M059J (cell line): ENCODE data around the gene RNF2. TPM values are rescaled to one million over a fixed set of nuclear protein-coding genes. Genes with fewer than 3 reads are reported as not detected.
A peak's percentile ranks its signal among the peaks of the same experiment; 100 is the strongest.

Source experiments
- DNase-seq: peaks from one replicate; pipeline ENCODE4 v3.0.0-alpha.2; 2012; ENCODE audit warnings: low read depth
- total RNA-seq: library from RNA; depleted of rRNA; stranded (reverse); fragments of >200 nt; shearing (Covaris generic); gene quantifications from 2 replicates; pipeline ENCODE4 v1.2.3, GENCODE V29; 2014; rRNA removed

Gene RNF2
- total RNA-seq, 1 experiment from 2014 or later = 25.0 TPM

GRCh38 chr1:185094761-185095160 lies 49.4 kb downstream of the RNF2 start:
- no peak for DNase-seq

DNA sequence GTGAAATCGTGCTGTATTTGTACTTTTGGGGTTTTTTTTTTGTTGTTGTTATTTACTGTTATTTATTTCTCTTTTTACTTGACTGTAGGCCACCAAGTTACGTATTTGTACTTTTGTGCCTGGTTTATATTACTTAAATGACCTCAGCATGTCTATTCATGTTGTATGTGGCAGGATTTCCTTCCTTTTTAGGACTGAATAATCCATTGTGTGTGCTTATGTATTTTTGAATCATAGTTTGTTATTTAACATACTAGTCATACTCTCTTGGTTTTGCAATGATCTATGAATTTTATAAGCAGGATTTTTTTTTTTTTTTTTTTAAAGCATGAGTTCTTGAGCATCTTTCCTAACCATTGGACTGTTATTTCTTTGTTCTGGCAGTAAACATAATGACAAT lies 51.2 kb downstream of the RNF2 start:
- DNase-seq = no peak

DNA sequence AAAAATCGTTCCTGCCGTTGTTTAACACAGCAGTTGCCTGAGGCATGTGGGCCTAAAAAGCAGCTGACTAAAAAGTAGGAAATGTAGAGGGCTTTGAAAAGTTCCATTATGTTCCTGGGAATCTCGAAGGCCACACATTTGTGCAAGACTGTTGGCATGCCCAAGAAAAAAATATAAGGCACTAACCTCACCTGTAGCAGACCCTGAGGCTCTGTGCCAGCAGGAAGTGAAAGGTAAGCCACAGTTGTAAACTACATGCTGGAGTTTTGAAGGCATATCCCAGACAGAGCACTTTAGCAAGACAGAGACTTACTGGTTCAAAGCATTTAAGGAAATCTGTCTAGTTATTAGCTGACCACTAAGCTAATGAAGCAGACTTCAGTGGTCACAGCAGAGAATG lies 58.7 kb downstream of the RNF2 start:
- no peak for DNase-seq

DNA sequence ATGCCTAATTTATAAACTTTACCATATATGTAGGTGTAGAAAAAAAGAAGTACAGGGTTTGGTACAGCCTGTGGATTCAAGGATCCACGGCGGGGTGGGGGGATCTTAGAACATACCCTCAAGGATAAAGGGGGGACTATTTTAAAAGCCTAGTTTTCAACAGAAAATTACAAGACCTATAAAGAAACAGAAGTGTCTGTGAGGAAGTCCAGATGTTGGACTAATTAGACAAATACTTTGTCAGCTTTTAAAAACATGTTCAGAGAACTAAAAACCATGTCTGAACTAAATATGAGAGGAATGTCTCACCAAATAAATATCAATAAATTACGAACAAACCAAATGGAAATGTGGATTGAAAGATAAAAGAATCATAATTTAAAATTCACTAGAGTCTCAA lies 59.8 kb downstream of the RNF2 start:
- no peak for DNase-seq

DNA sequence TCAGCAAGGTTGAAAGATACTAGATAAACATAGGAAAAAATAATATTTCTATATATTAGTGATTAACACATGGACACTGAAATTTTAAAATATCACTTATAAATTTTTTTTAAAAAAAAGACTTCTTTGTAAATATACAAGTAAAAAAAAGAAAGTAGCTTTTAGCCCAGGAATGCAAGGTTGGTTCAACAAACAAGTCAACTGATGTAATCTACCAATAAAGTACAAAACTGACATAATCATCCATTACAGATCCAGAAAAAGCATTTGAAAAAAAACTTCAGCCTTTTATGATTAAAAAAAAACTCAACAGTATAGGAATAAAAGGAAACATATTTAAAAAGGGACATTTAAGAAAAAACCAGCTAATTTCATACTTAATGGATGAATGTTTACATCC lies 63.0 kb downstream of the RNF2 start:
- DNase-seq = peak; percentile 27

GRCh38 chr1:185110145-185110544 lies 64.8 kb downstream of the RNF2 start:
- no peak for DNase-seq

- DNase-seq = no peak
Observed at GRCh38 chr1:185111873-185112272, 66.5 kb downstream of the RNF2 start.

DNA sequence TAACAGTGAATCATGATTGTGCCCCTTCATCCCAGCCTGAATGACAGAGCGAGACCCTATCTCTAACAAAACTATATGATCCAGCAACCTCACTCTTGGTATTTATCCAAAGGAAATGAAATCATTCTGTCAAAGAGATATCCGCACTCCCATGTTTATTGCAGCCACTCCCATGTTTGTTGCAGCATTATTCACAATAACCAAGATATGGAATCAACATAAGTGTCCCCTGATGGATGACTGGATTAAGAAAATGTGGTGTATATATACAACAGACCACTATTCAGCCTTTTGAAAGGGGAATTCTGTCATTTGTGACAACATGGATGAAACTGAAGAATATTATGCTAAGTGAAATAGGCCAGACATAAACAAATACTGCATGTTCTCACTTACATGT lies 67.0 kb downstream of the RNF2 start:
- DNase-seq = no peak

DNA sequence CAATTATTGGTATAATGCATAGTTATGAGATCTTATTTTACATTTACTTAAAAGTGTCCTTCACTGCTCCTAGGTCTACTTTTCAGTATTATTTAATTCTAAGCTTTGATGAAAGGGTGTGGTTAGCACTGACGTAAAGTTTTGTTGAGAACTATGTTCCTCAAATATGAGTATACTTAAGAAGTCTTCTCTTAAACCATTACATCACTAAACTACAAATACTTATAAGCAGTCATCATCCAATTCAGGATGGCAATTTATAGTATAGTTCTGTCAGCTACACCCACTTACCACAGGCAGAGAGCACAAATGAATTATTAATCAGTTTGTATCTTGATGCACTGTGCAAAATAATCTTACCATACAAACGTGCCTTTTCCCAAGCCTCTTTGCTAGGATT lies 84.3 kb downstream of the RNF2 start:
- no peak for DNase-seq

GRCh38 chr1:185132534-185132933 lies 87.2 kb downstream of the RNF2 start:
- peak; percentile 11 for DNase-seq

DNA sequence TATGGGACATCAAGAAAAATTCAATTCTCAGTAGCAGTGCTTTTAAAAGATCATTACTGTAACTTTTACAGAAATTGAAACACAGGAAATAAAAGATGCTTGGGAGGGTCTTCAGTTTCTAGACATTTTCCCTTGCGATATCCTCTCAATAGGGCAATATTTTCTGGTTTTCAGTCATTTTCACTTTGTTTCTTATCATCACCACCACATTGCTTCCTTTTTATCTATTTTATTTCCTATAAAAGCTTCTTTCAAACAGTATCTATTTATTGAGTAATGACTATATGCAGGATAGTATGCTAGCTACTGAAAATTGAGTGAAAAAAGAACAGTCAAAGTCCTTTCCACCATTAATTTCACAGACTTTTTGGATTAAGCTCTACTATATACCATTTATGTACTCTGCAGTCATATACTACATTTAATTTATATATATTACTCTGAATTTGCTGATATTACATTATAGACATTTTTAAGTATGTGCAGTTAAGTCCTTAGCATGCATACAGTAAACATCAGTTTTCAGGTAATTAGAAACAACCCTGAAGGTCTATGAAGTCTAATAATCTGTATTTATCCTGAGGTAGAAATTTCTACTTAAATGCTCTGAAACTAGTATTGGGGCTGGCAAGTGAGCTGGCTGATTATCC lies 92.7 kb downstream of the RNF2 start:
- DNase-seq = no peak

DNA sequence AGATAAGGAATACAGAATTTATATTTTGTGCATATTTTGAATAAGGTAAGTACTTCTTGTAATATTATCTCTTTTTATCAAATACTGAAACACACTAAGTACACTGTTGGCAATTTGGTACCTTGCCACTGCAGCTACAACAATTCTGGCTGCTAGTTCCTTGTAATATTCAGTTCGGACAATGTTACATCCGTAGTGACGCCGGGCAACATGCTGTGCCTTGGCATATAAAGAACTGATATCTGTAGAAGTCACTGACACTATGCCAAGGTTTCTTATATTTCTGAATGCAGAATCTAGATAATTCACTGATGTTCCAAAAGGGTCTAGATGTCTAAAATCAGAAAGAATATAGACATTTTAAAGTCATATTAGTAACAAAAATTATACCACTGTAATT lies 93.9 kb downstream of the RNF2 start:
- DNase-seq = no peak

DNA sequence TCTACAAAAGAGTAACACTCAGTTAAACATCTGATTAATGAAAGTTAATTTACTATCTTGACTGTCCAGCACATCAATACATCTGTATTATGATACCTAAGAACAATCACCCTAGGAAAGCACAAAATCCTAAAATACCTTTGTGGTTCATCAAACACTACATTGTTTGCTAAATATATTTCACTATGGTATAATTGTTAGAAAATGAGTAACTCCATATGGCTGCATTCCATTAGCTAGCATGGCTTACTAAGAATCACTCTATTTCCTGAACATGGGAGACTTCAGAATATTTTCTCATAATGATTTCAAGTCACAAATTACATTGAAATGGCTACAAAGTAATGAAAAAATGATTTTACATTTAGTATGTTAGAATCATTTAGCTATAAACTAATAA lies 98.9 kb downstream of the RNF2 start:
- DNase-seq = peak; percentile 7

- no peak for DNase-seq
Observed at GRCh38 chr1:185151215-185151614, 105.9 kb downstream of the RNF2 start.

Other genes starting within 250 kb of the RNF2 start
- gene NIBAN1, start 71.0 kb upstream of the RNF2 start, total RNA-seq = 23.3 and 36.0 TPM in 2 replicates
- gene TRMT1L, start 111.4 kb downstream of the RNF2 start, total RNA-seq = 10.8 and 25.2 TPM in 2 replicates
- gene SWT1, start 111.6 kb downstream of the RNF2 start, total RNA-seq = 1.1 and 1.9 TPM in 2 replicates